PFSK-1 (cell line): ENCODE results near the gene MYRF.

Source experiments
- POLR2AphosphoS5 ChIP-seq: IDR thresholded peaks from 2 replicates; pipeline ENCODE4 v1.6.1; 2012; ENCODE audit warnings: low read depth, mild to moderate bottlenecking, control low read depth, low read length, moderate library complexity
- REST ChIP-seq, 2 experiments: IDR thresholded peaks; 2 replicates each; pipeline versions ENCODE4 v1.6.1 to v1.8.0; 2011 to 2012; ENCODE audit warnings: low read depth in 2 of 2, low read length in 2 of 2, control low read depth in 1 of 2, inconsistent platforms in 1 of 2, mild to moderate bottlenecking in 1 of 2, moderate library complexity in 1 of 2; ENCODE audit not compliant: insufficient read depth in 1 of 2
- SIN3A ChIP-seq: IDR thresholded peaks from 2 replicates; pipeline ENCODE4 v1.6.1; 2012; ENCODE audit warnings: mild to moderate bottlenecking, low read length, moderate library complexity, borderline replicate concordance; ENCODE audit not compliant: insufficient read depth
- TAF1 ChIP-seq: IDR thresholded peaks from 2 replicates; pipeline ENCODE4 v1.6.1; 2012; ENCODE audit warnings: low read length, control low read depth, borderline replicate concordance; ENCODE audit not compliant: insufficient read depth

GRCh38 chr11:61775606-61776554 is 23.4 kb downstream of the MYRF start:
- TF ChIP-seq POLR2AphosphoS5 (no peak), REST (IDR thresholded peaks at IDR 0.05; ENCODE audit: insufficient read depth in 1 of 2, low read depth in 2 of 2, low read length in 2 of 2) (no peak), SIN3A (no peak), TAF1 (no peak)
